Smooth muscle cell (in vitro differentiated cells): ENCODE measurements around the gene USP11. TPM values are rescaled to one million over a fixed set of nuclear protein-coding genes. Genes with fewer than 3 reads are reported as not detected.

ENCODE experiments used
- DNase-seq: peaks from one replicate; lab custom pipeline; 2025; ENCODE audit not compliant: unreplicated experiment; lab: John Stamatoyannopoulos, UW
- H2AFZ ChIP-seq: fragments of 200-600 bp; sonication (generic); 2 replicates; pipeline ENCODE4 v1.6.0; 2016; ENCODE audit warnings: antibody characterized with exemption, low read depth, mild to moderate bottlenecking
- H3F3A ChIP-seq: fragments of 200-600 bp; sonication (generic); 2 replicates; pipeline ENCODE4 v1.6.0; 2017; ENCODE audit warnings: antibody characterized with exemption, low read depth
- H3K27ac ChIP-seq: fragments of 200-600 bp; sonication (generic); 2 replicates; pipeline ENCODE4 v1.5.1; 2016; ENCODE audit warnings: low read depth, mild to moderate bottlenecking
- H3K27me3 ChIP-seq: fragments of 200-600 bp; sonication (generic); 2 replicates; pipeline ENCODE4 v1.6.1; 2016; ENCODE audit warnings: low read depth, mild to moderate bottlenecking
- H3K36me3 ChIP-seq: fragments of 200-600 bp; sonication (generic); 2 replicates; pipeline ENCODE4 v1.5.1; 2016; ENCODE audit warnings: low read depth
- H3K4me1 ChIP-seq: fragments of 200-600 bp; sonication (generic); 2 replicates; pipeline ENCODE4 v1.5.1; 2016; ENCODE audit warnings: low read depth
- H3K4me2 ChIP-seq: fragments of 200-600 bp; sonication (generic); 2 replicates; pipeline ENCODE4 v1.6.0; 2016; ENCODE audit warnings: mild to moderate bottlenecking
- H3K4me3 ChIP-seq: fragments of 200-600 bp; sonication (generic); 2 replicates; pipeline ENCODE4 v1.5.1; 2016; ENCODE audit warnings: mild to moderate bottlenecking
- H3K79me2 ChIP-seq: fragments of 200-600 bp; sonication (generic); 2 replicates; pipeline ENCODE4 v1.6.0; 2016; ENCODE audit warnings: low read depth, mild to moderate bottlenecking
- H3K9ac ChIP-seq: fragments of 200-600 bp; sonication (generic); 2 replicates; pipeline ENCODE4 v1.6.0; 2016; ENCODE audit warnings: low read depth
- H3K9me3 ChIP-seq: fragments of 200-600 bp; sonication (generic); replicated peaks from 2 replicates; pipeline ENCODE4 v1.5.1; 2016; ENCODE audit warnings: low read depth
- H4K20me1 ChIP-seq: fragments of 200-600 bp; sonication (generic); 2 replicates; pipeline ENCODE4 v1.6.0; 2016; ENCODE audit warnings: low read depth
- WGBS: methylation state at CpG from one replicate; pipeline ENCODE4 v1.1.7; 2016; ENCODE audit warnings: low lambda C conversion rate; 5-methylcytosine and 5-hydroxymethylcytosine counted together
- polyA plus RNA-seq: library from polyadenylated mRNA; unstranded; fragments of >200 nt; fragmentation: Nextera tagmentation; extraction: Ambion mirVana; gene quantifications from 2 replicates; pipeline ENCODE4 v1.2.1, GENCODE V29; 2016
- total RNA-seq: library from RNA; depleted of rRNA; stranded (reverse); fragments of >200 nt; gene quantifications from 2 replicates; pipeline ENCODE4 v1.2.3, GENCODE V29; 2014
- TF ChIP-seq, protein P1 (sequence below): fragments of 200-600 bp; sonication (generic); IDR thresholded peaks from 2 replicates; pipeline ENCODE4 v1.5.1; 2017; ENCODE audit warnings: borderline replicate concordance, mild to moderate bottlenecking, antibody characterized with exemption; ENCODE audit not compliant: insufficient read depth, poor library complexity, severe bottlenecking

USP11 gene
- 80.6 and 84.0 TPM in 2 replicates for total RNA-seq
- 211 and 221 TPM in 2 replicates for polyA plus RNA-seq

DNA sequence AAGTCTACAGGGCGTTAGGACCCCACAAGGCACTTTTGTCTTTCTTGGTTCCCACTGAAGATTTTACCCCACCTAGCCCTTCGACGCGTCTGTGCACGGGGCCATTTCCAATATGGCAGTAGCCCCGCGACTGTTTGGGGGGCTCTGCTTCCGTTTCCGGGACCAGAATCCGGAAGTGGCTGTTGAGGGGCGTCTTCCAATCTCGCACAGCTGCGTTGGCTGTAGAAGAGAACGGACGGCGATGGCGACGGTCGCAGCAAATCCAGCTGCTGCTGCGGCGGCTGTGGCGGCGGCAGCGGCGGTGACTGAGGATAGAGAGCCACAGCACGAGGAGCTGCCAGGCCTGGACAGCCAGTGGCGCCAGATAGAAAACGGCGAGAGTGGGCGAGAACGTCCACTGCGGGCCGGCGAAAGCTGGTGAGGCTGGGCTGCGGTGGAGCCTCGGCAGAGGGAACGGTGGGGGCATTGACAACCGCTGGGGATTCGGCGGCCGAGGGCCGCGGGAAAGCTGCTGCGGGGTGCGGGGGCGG lies at the start of gene USP11:
USP11 (plus strand) TSS at position 207 of the 530 bp plus-strand sequence; CDS start at position 242, 35 bp downstream.
- peaks cover 23% of the 10 kb centered on the region for H3K4me1 ChIP-seq
- peaks cover 15% of the 10 kb centered on the region for H3F3A ChIP-seq
- DNase-seq, result no peak
- 1% methylated on average over 43 of the region's 46 CpGs for WGBS
- H3K9ac ChIP-seq, result peak within 1 kb of the TSS; percentile 100
- no peaks in the 10 kb centered on the region for H3K36me3 ChIP-seq
- TF ChIP-seq, protein P1, sequence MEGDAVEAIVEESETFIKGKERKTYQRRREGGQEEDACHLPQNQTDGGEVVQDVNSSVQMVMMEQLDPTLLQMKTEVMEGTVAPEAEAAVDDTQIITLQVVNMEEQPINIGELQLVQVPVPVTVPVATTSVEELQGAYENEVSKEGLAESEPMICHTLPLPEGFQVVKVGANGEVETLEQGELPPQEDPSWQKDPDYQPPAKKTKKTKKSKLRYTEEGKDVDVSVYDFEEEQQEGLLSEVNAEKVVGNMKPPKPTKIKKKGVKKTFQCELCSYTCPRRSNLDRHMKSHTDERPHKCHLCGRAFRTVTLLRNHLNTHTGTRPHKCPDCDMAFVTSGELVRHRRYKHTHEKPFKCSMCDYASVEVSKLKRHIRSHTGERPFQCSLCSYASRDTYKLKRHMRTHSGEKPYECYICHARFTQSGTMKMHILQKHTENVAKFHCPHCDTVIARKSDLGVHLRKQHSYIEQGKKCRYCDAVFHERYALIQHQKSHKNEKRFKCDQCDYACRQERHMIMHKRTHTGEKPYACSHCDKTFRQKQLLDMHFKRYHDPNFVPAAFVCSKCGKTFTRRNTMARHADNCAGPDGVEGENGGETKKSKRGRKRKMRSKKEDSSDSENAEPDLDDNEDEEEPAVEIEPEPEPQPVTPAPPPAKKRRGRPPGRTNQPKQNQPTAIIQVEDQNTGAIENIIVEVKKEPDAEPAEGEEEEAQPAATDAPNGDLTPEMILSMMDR, result no peak
- peaks cover 21% of the 10 kb centered on the region for H4K20me1 ChIP-seq
- peak within 1 kb of the TSS; percentile 44 for H2AFZ ChIP-seq
- H3K9me3 ChIP-seq, result no peaks in the 10 kb centered on the region
- peak within 1 kb of the TSS; percentile 94 for H3K4me3 ChIP-seq
- peak within 1 kb of the TSS; percentile 100 for H3K27ac ChIP-seq
- H3K4me2 ChIP-seq, result peak within 1 kb of the TSS; percentile 99
- peaks cover 42% of the 10 kb centered on the region for H3K79me2 ChIP-seq
- H3K27me3 ChIP-seq, result no peaks in the 10 kb centered on the region

GRCh38 chrX:47184486-47184885 lies 48.3 kb upstream of the USP11 start:
- Histone ChIP-seq H3K4me2 (no peak overlapping the region), H3K4me3 (no peak overlapping the region), H2AFZ (no peak overlapping the region), H3K79me2 (no peaks in the 10 kb centered on the region), H3K4me1 (no peaks in the 10 kb centered on the region), H3K27ac (no peak overlapping the region), H3F3A (no peaks in the 10 kb centered on the region), H3K27me3 (no peaks in the 10 kb centered on the region), H4K20me1 (no peaks in the 10 kb centered on the region), H3K9me3 (no peaks in the 10 kb centered on the region), H3K9ac (no peak overlapping the region), H3K36me3 (no peaks in the 10 kb centered on the region)
- DNase-seq, result no peak
- TF ChIP-seq, protein P1, result no peak
- 88% methylated on average over 4 of the region's 4 CpGs for WGBS

DNA sequence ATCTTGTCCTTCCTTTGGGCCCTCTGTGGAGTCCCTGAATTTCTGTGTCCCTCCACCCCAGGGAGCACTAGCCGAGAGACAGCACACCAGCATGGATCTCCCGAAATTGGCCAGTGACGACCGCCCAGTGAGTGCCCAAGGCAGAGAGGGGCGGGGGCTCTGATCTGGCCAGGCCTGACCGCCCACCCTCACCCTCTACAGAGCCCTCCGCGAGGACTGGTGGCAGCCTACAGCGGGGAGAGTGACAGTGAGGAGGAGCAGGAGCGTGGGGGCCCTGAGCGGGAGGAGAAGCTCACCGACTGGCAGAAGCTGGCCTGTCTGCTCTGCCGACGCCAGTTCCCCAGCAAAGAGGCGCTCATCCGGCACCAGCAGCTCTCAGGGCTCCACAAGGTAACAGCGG lies 47.6 kb upstream of the USP11 start:
- Histone ChIP-seq H2AFZ (no peak overlapping the region), H3K4me2 (no peak overlapping the region), H3K4me3 (no peak overlapping the region), H3F3A (no peaks in the 10 kb centered on the region), H3K36me3 (no peaks in the 10 kb centered on the region), H3K9me3 (no peaks in the 10 kb centered on the region), H4K20me1 (no peaks in the 10 kb centered on the region), H3K27me3 (no peaks in the 10 kb centered on the region), H3K79me2 (no peaks in the 10 kb centered on the region), H3K4me1 (no peaks in the 10 kb centered on the region), H3K27ac (no peak overlapping the region), H3K9ac (no peak overlapping the region)
- DNase-seq, result no peak
- TF ChIP-seq, protein P1, result no peak
- 90% methylated on average over 17 of the region's 17 CpGs for WGBS
